Smooth muscle cell (in vitro differentiated cells): Measurements from ENCODE around the gene WBP1L. TPM values are rescaled to one million over a fixed set of nuclear protein-coding genes. Genes with fewer than 3 reads are reported as not detected.

Source experiments
- DNase-seq: peaks from one replicate; lab custom pipeline; 2025; ENCODE audit not compliant: unreplicated experiment; lab: John Stamatoyannopoulos, UW
- H2AFZ ChIP-seq: fragments of 200-600 bp; sonication (generic); 2 replicates; pipeline ENCODE4 v1.6.0; 2016; ENCODE audit warnings: antibody characterized with exemption, low read depth, mild to moderate bottlenecking
- H3F3A ChIP-seq: fragments of 200-600 bp; sonication (generic); 2 replicates; pipeline ENCODE4 v1.6.0; 2017; ENCODE audit warnings: antibody characterized with exemption, low read depth
- H3K27ac ChIP-seq: fragments of 200-600 bp; sonication (generic); 2 replicates; pipeline ENCODE4 v1.5.1; 2016; ENCODE audit warnings: low read depth, mild to moderate bottlenecking
- H3K27me3 ChIP-seq: fragments of 200-600 bp; sonication (generic); 2 replicates; pipeline ENCODE4 v1.6.1; 2016; ENCODE audit warnings: low read depth, mild to moderate bottlenecking
- H3K36me3 ChIP-seq: fragments of 200-600 bp; sonication (generic); 2 replicates; pipeline ENCODE4 v1.5.1; 2016; ENCODE audit warnings: low read depth
- H3K4me1 ChIP-seq: fragments of 200-600 bp; sonication (generic); 2 replicates; pipeline ENCODE4 v1.5.1; 2016; ENCODE audit warnings: low read depth
- H3K4me2 ChIP-seq: fragments of 200-600 bp; sonication (generic); 2 replicates; pipeline ENCODE4 v1.6.0; 2016; ENCODE audit warnings: mild to moderate bottlenecking
- H3K4me3 ChIP-seq: fragments of 200-600 bp; sonication (generic); 2 replicates; pipeline ENCODE4 v1.5.1; 2016; ENCODE audit warnings: mild to moderate bottlenecking
- H3K79me2 ChIP-seq: fragments of 200-600 bp; sonication (generic); 2 replicates; pipeline ENCODE4 v1.6.0; 2016; ENCODE audit warnings: low read depth, mild to moderate bottlenecking
- H3K9ac ChIP-seq: fragments of 200-600 bp; sonication (generic); 2 replicates; pipeline ENCODE4 v1.6.0; 2016; ENCODE audit warnings: low read depth
- H3K9me3 ChIP-seq: fragments of 200-600 bp; sonication (generic); replicated peaks from 2 replicates; pipeline ENCODE4 v1.5.1; 2016; ENCODE audit warnings: low read depth
- H4K20me1 ChIP-seq: fragments of 200-600 bp; sonication (generic); 2 replicates; pipeline ENCODE4 v1.6.0; 2016; ENCODE audit warnings: low read depth
- WGBS: methylation state at CpG from one replicate; pipeline ENCODE4 v1.1.7; 2016; ENCODE audit warnings: low lambda C conversion rate; 5-methylcytosine and 5-hydroxymethylcytosine counted together
- polyA plus RNA-seq: library from polyadenylated mRNA; unstranded; fragments of >200 nt; fragmentation: Nextera tagmentation; extraction: Ambion mirVana; gene quantifications from 2 replicates; pipeline ENCODE4 v1.2.1, GENCODE V29; 2016
- total RNA-seq: library from RNA; depleted of rRNA; stranded (reverse); fragments of >200 nt; gene quantifications from 2 replicates; pipeline ENCODE4 v1.2.3, GENCODE V29; 2014
- TF ChIP-seq, protein P1 (sequence below): fragments of 200-600 bp; sonication (generic); IDR thresholded peaks from 2 replicates; pipeline ENCODE4 v1.5.1; 2017; ENCODE audit warnings: borderline replicate concordance, mild to moderate bottlenecking, antibody characterized with exemption; ENCODE audit not compliant: insufficient read depth, poor library complexity, severe bottlenecking

WBP1L gene
- total and polyA plus RNA-seq, 2 experiments from 2014 or later = 18.0 to 45.3 TPM

DNA sequence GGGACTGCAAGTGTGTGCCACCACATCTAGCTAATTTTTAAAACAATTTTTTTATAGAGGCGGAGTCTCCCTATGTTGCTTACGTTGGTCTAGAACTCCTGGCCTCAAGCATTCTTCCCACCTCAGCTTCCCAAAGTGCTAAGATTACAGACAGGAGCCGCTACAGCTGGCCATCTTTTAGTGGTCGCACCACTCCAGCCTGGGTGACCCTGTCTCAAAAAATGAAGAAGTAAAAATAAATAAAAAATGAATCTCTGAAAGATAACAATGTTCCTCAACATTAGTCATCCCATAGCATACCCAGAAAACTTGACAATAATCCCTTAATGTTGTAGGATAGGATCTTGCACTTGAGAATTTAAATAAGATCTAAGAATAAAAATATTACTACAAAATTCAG, 18.2 kb downstream of the WBP1L start:
- no peak overlapping the region for H2AFZ ChIP-seq
- peaks cover 32% of the 10 kb centered on the region for H3K79me2 ChIP-seq
- no peak overlapping the region for H3K27ac ChIP-seq
- no peaks in the 10 kb centered on the region for H3K36me3 ChIP-seq
- no peak overlapping the region for H3K4me2 ChIP-seq
- H3F3A ChIP-seq = no peaks in the 10 kb centered on the region
- no peak overlapping the region for H3K4me3 ChIP-seq
- TF ChIP-seq, protein P1, sequence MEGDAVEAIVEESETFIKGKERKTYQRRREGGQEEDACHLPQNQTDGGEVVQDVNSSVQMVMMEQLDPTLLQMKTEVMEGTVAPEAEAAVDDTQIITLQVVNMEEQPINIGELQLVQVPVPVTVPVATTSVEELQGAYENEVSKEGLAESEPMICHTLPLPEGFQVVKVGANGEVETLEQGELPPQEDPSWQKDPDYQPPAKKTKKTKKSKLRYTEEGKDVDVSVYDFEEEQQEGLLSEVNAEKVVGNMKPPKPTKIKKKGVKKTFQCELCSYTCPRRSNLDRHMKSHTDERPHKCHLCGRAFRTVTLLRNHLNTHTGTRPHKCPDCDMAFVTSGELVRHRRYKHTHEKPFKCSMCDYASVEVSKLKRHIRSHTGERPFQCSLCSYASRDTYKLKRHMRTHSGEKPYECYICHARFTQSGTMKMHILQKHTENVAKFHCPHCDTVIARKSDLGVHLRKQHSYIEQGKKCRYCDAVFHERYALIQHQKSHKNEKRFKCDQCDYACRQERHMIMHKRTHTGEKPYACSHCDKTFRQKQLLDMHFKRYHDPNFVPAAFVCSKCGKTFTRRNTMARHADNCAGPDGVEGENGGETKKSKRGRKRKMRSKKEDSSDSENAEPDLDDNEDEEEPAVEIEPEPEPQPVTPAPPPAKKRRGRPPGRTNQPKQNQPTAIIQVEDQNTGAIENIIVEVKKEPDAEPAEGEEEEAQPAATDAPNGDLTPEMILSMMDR = no peak
- H3K9me3 ChIP-seq = no peaks in the 10 kb centered on the region
- H3K9ac ChIP-seq = no peak overlapping the region
- no peak for DNase-seq
- WGBS = 80% methylated on average over 4 of the region's 4 CpGs
- H4K20me1 ChIP-seq = peaks cover 96% of the 10 kb centered on the region
- H3K27me3 ChIP-seq = no peaks in the 10 kb centered on the region
- H3K4me1 ChIP-seq = peaks cover 7% of the 10 kb centered on the region

DNA sequence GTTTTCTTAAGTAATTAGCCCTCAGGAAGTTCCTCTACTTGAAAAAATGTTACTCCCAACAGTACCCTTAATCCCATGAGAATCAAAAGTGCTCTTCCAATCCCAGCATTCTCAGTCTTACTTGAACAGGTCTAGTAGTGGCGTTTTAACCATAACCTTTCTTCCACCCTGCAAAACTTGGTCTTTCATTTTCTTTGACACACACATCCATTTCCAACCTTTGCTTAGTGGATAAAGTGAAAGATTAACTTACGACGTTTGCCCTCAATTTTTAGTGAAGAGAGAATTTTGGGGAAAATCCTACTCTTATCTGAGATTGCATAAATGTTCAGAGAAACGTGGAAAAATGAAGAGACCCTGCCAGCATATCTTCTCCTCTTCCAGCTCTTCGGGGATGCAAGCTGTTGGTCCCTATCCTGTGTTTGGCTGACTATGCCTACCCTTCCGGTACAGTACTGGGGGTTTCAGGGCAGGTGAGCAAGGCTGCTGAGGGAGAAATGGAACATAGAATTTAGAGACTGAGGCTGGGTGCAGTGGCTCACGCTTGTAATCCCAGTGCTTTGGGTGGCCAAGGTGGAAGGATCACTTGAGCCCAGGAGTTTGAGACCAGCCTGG, 18.8 kb downstream of the WBP1L start:
- Histone ChIP-seq H3K4me1 (peaks cover 7% of the 10 kb centered on the region), H3K27me3 (no peaks in the 10 kb centered on the region), H3F3A (no peaks in the 10 kb centered on the region), H3K9ac (no peak overlapping the region), H3K4me2 (peak overlapping the region; percentile 32), H3K4me3 (no peak overlapping the region), H3K9me3 (no peaks in the 10 kb centered on the region), H3K79me2 (peaks cover 32% of the 10 kb centered on the region), H3K27ac (no peak overlapping the region), H2AFZ (no peak overlapping the region), H3K36me3 (no peaks in the 10 kb centered on the region), H4K20me1 (peaks cover 96% of the 10 kb centered on the region)
- 75% methylated on average over 7 of the region's 7 CpGs for WGBS
- TF ChIP-seq, protein P1 = no peak
- DNase-seq = no peak

GRCh38 chr10:102763037-102763607, 19.4 kb downstream of the WBP1L start:
- no peak overlapping the region for H3K27ac ChIP-seq
- no peaks in the 10 kb centered on the region for H3K36me3 ChIP-seq
- DNase-seq = no peak
- H3K9me3 ChIP-seq = no peaks in the 10 kb centered on the region
- peaks cover 37% of the 10 kb centered on the region for H3K79me2 ChIP-seq
- peaks cover 7% of the 10 kb centered on the region for H3K4me1 ChIP-seq
- no peak overlapping the region for H3K9ac ChIP-seq
- no peaks in the 10 kb centered on the region for H3F3A ChIP-seq
- TF ChIP-seq, protein P1 = no peak
- H4K20me1 ChIP-seq = peaks cover 95% of the 10 kb centered on the region
- no peak overlapping the region for H3K4me3 ChIP-seq
- no peaks in the 10 kb centered on the region for H3K27me3 ChIP-seq
- H3K4me2 ChIP-seq = peak overlapping the region; percentile 32
- H2AFZ ChIP-seq = no peak overlapping the region
- 25% methylated on average over 7 of the region's 7 CpGs for WGBS
